A673 (cell line): ENCODE data around the gene ATAD3C. TPM values are rescaled to one million over a fixed set of nuclear protein-coding genes. Genes with fewer than 3 reads are reported as not detected.
A peak's percentile ranks its signal among the peaks of the same experiment; 100 is the strongest.

ENCODE experiments used
- BruUV-seq: library from RNA; stranded (reverse); fragments of 400-500 nt; replicated peaks from 2 replicates; lab custom pipeline; 2021; lab: Mats Ljungman, UMichigan
- CTCF ChIA-PET: fragments of 300-600 bp; sonication (Branson Sonifier 250); formaldehyde crosslinking; loops from one replicate; lab custom pipeline; 2022; ENCODE audit warnings: antibody characterized with exemption; lab: Charles Lee
- POLR2A ChIA-PET: fragments of 300-600 bp; sonication (Branson Sonifier 250); formaldehyde crosslinking; loops from one replicate; lab custom pipeline; 2022; ENCODE audit warnings: antibody characterized with exemption; ENCODE audit not compliant: low non-redundant PET; lab: Charles Lee
- DNase-seq: peaks from one replicate; pipeline ENCODE4 v3.0.0-alpha.2; 2015; ENCODE audit warnings: low spot score
- H3K27ac ChIP-seq: fragments of 200-600 bp; sonication (generic); 2 replicates; pipeline ENCODE4 v1.5.1; 2016; ENCODE audit warnings: mixed run types, low read depth, mild to moderate bottlenecking, mixed read lengths, antibody characterized with exemption, low read length; ENCODE audit not compliant: poor library complexity, severe bottlenecking
- H3K27me3 ChIP-seq: fragments of 200-600 bp; sonication (generic); replicated peaks from 2 replicates; pipeline ENCODE4 v1.6.1; 2017; ENCODE audit warnings: mixed run types, low read depth, mild to moderate bottlenecking, mixed read lengths, antibody characterized with exemption, low read length; ENCODE audit not compliant: insufficient read depth, poor library complexity
- H3K36me3 ChIP-seq: fragments of 200-600 bp; sonication (generic); 2 replicates; pipeline ENCODE4 v1.6.1; 2016; ENCODE audit warnings: mixed run types, mild to moderate bottlenecking, mixed read lengths, antibody characterized with exemption, low read length; ENCODE audit not compliant: insufficient read depth, poor library complexity, severe bottlenecking
- H3K4me1 ChIP-seq: fragments of 200-600 bp; sonication (generic); 2 replicates; pipeline ENCODE4 v1.6.1; 2017; ENCODE audit warnings: mixed run types, mild to moderate bottlenecking, mixed read lengths, antibody characterized with exemption, low read length; ENCODE audit not compliant: insufficient read depth, poor library complexity, severe bottlenecking
- H3K4me3 ChIP-seq: fragments of 200-600 bp; sonication (generic); 2 replicates; pipeline ENCODE4 v1.5.1; 2016; ENCODE audit warnings: low read depth, mixed run types, mild to moderate bottlenecking, mixed read lengths, low read length; ENCODE audit not compliant: poor library complexity, severe bottlenecking
- H3K9me3 ChIP-seq: fragments of 200-600 bp; sonication (generic); 2 replicates; pipeline ENCODE4 v1.6.1; 2016; ENCODE audit warnings: mixed run types, low read depth, mild to moderate bottlenecking, mixed read lengths, antibody characterized with exemption, low read length; ENCODE audit not compliant: poor library complexity, severe bottlenecking
- EZH2 ChIP-seq: fragments of 200-600 bp; sonication (generic); IDR thresholded peaks from 2 replicates; pipeline ENCODE4 v1.6.1; 2017; ENCODE audit warnings: borderline replicate concordance, low read depth, mild to moderate bottlenecking, mixed read lengths, antibody characterized with exemption, low read length; ENCODE audit not compliant: poor library complexity, severe bottlenecking
- intact Hi-C: fragments of 100-400 bp; cut with micrococcal nuclease; formaldehyde crosslinking; loops from one replicate; pipeline ENCODE4 v1.10.0; 2022; ENCODE audit not compliant: unreplicated experiment
- total RNA-seq: library from RNA; stranded (reverse); gene quantifications from 2 replicates; pipeline ENCODE4 v1.2.3, GENCODE V29; 2021
- TF ChIP-seq, protein P1 (sequence below): fragments of 300-800, 200-600 bp; sonication (generic); conservative IDR thresholded peaks from 2 replicates; pipeline ENCODE4 v1.5.1; 2017; ENCODE audit warnings: low read depth, mild to moderate bottlenecking, antibody characterized with exemption, low read length, moderate library complexity, mixed read lengths

The ATAD3C gene
- total RNA-seq, 1 experiment from 2014 or later: 0.39 TPM

DNA sequence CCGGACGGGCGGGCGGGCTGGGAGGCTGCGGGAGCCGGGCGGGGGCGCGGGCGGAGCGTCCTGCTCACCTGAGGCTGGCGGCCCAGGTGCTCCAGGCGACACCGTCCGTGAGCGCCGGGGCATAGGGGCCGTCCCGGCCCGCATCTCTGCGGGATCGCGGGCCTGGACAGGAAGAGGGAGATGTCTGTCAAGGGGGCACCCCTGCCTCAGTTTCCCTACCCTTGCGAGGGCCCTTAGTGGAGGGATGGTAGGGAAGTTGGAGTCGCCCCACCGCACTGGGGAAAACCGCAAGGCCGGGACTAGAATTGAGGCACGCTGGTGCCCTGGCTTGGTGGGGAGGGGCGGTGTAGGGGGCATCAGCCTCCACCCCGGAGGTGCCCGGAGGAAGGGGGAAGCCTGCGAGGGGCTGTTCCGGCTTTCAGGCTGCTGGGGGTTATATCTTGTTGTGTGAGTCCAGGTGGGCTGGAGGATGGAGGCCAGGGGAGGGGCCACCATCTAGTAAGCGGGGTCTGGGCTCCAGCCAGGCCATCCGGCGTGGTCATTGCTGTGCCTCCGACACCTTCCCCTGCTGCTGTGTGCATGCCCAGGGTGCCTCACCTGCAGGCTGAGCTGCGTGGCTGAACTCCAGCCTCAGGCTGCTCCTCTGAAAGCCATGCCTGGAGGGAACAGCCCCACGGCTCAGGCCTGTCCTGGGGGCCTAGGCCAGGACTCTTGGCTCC is 13.4 kb upstream of the ATAD3C start:
- H3K27ac ChIP-seq: no peak overlapping the region
- ChIA-PET CTCF (no interaction called here), POLR2A (no interaction called here)
- TF ChIP-seq EZH2: no peak
- TF ChIP-seq, protein P1, sequence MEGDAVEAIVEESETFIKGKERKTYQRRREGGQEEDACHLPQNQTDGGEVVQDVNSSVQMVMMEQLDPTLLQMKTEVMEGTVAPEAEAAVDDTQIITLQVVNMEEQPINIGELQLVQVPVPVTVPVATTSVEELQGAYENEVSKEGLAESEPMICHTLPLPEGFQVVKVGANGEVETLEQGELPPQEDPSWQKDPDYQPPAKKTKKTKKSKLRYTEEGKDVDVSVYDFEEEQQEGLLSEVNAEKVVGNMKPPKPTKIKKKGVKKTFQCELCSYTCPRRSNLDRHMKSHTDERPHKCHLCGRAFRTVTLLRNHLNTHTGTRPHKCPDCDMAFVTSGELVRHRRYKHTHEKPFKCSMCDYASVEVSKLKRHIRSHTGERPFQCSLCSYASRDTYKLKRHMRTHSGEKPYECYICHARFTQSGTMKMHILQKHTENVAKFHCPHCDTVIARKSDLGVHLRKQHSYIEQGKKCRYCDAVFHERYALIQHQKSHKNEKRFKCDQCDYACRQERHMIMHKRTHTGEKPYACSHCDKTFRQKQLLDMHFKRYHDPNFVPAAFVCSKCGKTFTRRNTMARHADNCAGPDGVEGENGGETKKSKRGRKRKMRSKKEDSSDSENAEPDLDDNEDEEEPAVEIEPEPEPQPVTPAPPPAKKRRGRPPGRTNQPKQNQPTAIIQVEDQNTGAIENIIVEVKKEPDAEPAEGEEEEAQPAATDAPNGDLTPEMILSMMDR: no peak
- intact Hi-C loops: no loop called here
- peak overlapping the region; percentile 42 for H3K4me3 ChIP-seq
- H3K9me3 ChIP-seq: no peaks in the 10 kb centered on the region
- DNase-seq: no peak
- no TSS peak for BruUV-seq
- H3K27me3 ChIP-seq: no peaks in the 10 kb centered on the region
- H3K4me1 ChIP-seq: peaks cover 11% of the 10 kb centered on the region
- no peaks in the 10 kb centered on the region for H3K36me3 ChIP-seq

DNA sequence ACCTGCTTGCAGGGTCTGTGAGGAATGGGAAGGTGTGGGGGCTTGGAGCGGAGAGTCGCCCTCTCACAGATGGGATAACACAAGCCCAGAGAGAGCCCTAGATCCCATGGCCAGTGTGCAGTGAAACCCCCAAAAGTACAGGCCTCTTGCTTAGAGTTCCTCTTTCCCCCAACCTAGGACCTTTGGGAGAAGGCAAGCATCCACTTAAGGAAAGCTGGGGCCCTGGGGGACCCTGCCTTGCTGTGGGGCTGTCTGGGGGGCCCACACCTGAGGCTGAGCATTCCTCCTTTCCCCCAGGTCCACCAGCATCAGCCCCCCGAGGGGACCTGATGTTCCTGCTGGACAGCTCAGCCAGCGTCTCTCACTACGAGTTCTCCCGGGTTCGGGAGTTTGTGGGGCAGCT is 12.9 kb upstream of the ATAD3C start:
- H3K9me3 ChIP-seq: no peaks in the 10 kb centered on the region
- peaks cover 11% of the 10 kb centered on the region for H3K4me1 ChIP-seq
- TF ChIP-seq EZH2: no peak
- TF ChIP-seq, protein P1: no peak
- H3K36me3 ChIP-seq: no peaks in the 10 kb centered on the region
- POLR2A ChIA-PET: no interaction called here
- no TSS peak for BruUV-seq
- peak overlapping the region; percentile 42 for H3K4me3 ChIP-seq
- CTCF ChIA-PET: no interaction called here
- no peak for DNase-seq
- H3K27me3 ChIP-seq: no peaks in the 10 kb centered on the region
- intact Hi-C loops: no loop called here
- H3K27ac ChIP-seq: no peak overlapping the region

DNA sequence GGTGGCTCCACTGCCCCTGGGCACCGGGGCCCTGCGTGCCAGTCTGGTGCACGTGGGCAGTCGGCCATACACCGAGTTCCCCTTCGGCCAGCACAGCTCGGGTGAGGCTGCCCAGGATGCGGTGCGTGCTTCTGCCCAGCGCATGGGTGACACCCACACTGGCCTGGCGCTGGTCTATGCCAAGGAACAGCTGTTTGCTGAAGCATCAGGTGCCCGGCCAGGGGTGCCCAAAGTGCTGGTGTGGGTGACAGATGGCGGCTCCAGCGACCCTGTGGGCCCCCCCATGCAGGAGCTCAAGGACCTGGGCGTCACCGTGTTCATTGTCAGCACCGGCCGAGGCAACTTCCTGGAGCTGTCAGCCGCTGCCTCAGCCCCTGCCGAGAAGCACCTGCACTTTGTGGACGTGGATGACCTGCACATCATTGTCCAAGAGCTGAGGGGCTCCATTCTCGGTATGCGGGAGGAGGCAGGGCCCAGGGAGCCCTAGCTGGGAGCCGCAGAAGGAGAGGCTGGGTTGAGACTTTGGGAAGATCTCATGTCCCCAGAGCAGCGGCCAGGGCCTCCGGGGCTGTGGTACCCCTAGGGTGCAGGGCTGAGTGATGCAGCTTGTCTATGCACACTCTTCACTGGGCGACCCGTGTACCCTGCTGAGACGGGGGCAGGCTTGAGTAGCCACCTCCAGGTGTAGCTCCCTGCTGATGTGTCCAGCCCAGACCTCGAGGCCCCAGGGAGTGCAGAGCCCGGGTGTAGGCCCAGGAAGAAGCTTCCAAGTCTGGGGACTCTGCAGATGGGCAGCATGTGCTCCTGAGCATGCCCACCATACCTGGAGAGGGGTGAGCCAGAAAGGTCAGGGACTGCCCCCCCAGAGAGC is 12.2 kb upstream of the ATAD3C start:
- intact Hi-C loops: no loop called here
- Histone ChIP-seq H3K36me3 (no peaks in the 10 kb centered on the region), H3K4me1 (peaks cover 11% of the 10 kb centered on the region), H3K27ac (no peak overlapping the region), H3K9me3 (no peaks in the 10 kb centered on the region), H3K27me3 (no peaks in the 10 kb centered on the region), H3K4me3 (no peak overlapping the region)
- POLR2A ChIA-PET: no interaction called here
- CTCF ChIA-PET: no interaction called here
- no TSS peak for BruUV-seq
- DNase-seq: no peak
- TF ChIP-seq, protein P1: no peak
- TF ChIP-seq EZH2: no peak
